ENCODE measurements around the gene PTPRS.

GRCh38 chr19:5339198-5339949 lies 1.2 kb downstream of the PTPRS start:
- TF ChIP-seq YY1 (IDR thresholded peaks at IDR 0.05; ENCODE audit: insufficient read depth, insufficient read length): no peak
- no peak for TF ChIP-seq ZNF274 (IDR thresholded peaks at IDR 0.05; ENCODE audit: low read depth, low read length)
